Epithelial cell of esophagus (primary cell): Measurements from ENCODE around the gene GCLM.

Source experiments
- DNase-seq: peaks from one replicate; pipeline ENCODE4 v3.0.0; 2010; ENCODE audit warnings: low read depth
- H3K4me3 ChIP-seq: 2 replicates; pipeline ENCODE4 v1.5.1; 2011; ENCODE audit warnings: mild to moderate bottlenecking, low read length, control low read depth
- CTCF ChIP-seq: IDR thresholded peaks from 2 replicates; pipeline ENCODE4 v1.5.1; 2011; ENCODE audit warnings: low read depth, mild to moderate bottlenecking, low read length, control low read depth, inconsistent platforms; ENCODE audit not compliant: insufficient read depth; ENCODE audit errors: missing control alignments

GCLM gene

GRCh38 chr1:93846206-93846991, 62.8 kb downstream of the GCLM start:
- H3K4me3 ChIP-seq: peak overlapping the region; percentile 74
- peak; percentile 84 for DNase-seq
- peak; percentile 43 for TF ChIP-seq CTCF

- DNase-seq: peak; percentile 93
- peak overlapping the region; percentile 74 for H3K4me3 ChIP-seq
- TF ChIP-seq CTCF: no peak
Observed at GRCh38 chr1:93845538-93846205, 63.6 kb downstream of the GCLM start.

GRCh38 chr1:93844262-93845045, 64.8 kb downstream of the GCLM start:
- H3K4me3 ChIP-seq: no peak overlapping the region
- peak; percentile 90 for TF ChIP-seq CTCF
- DNase-seq: peak; percentile 87

GRCh38 chr1:93842750-93843500, 66.3 kb downstream of the GCLM start:
- H3K4me3 ChIP-seq: no peak overlapping the region
- DNase-seq: no peak
- TF ChIP-seq CTCF: no peak

- no peak for DNase-seq
- no peak for TF ChIP-seq CTCF
- H3K4me3 ChIP-seq: no peak overlapping the region
Observed at GRCh38 chr1:93841771-93842170, 67.5 kb downstream of the GCLM start.

GRCh38 chr1:93840956-93841482, 68.2 kb downstream of the GCLM start:
- no peak overlapping the region for H3K4me3 ChIP-seq
- TF ChIP-seq CTCF: no peak
- no peak for DNase-seq
